Neural cell (in vitro differentiated cells): ENCODE measurements around the gene ARRB1. TPM values are rescaled to one million over a fixed set of nuclear protein-coding genes. Genes with fewer than 3 reads are reported as not detected.
A peak's percentile ranks its signal among the peaks of the same experiment; 100 is the strongest.

Source experiments
- H2AFZ ChIP-seq: fragments of 200-600, 300-800 bp; sonication (generic), shearing (Covaris generic); 2 replicates; pipeline ENCODE4 v1.6.0; 2014; ENCODE audit warnings: low read depth, mild to moderate bottlenecking, antibody characterized with exemption, low read length, moderate library complexity
- H3F3A ChIP-seq: fragments of 200-600 bp; shearing (Covaris generic); 2 replicates; pipeline ENCODE4 v1.6.1; 2016; ENCODE audit warnings: mild to moderate bottlenecking, moderate library complexity, mixed read lengths, antibody characterized with exemption, low read length; ENCODE audit not compliant: insufficient read depth, poor library complexity, severe bottlenecking
- H3K27ac ChIP-seq: fragments of 200-600, 300-800 bp; sonication (generic), shearing (Covaris generic); 2 replicates; pipeline ENCODE4 v1.5.1; 2014; ENCODE audit warnings: mild to moderate bottlenecking, low read length, moderate library complexity
- H3K27me3 ChIP-seq: fragments of 300-800, 200-600 bp; sonication (generic), shearing (Covaris generic); 2 replicates; pipeline ENCODE4 v1.6.0; 2014; ENCODE audit warnings: mild to moderate bottlenecking, low read depth, low read length, moderate library complexity; ENCODE audit not compliant: insufficient read depth
- H3K36me3 ChIP-seq: fragments of 300-800, 200-600 bp; sonication (generic), shearing (Covaris generic); 2 replicates; pipeline ENCODE4 v1.5.1; 2014; ENCODE audit warnings: mild to moderate bottlenecking, antibody characterized with exemption, low read length, moderate library complexity; ENCODE audit not compliant: insufficient read depth
- H3K4me2 ChIP-seq: fragments of 300-800, 200-600 bp; sonication (generic), shearing (Covaris generic); 2 replicates; pipeline ENCODE4 v1.6.0; 2014; ENCODE audit warnings: mild to moderate bottlenecking, low read length
- H3K4me3 ChIP-seq: fragments of 300-800, 200-600 bp; sonication (generic), shearing (Covaris generic); 2 replicates; pipeline ENCODE4 v1.5.1; 2014; ENCODE audit warnings: mild to moderate bottlenecking, low read length, moderate library complexity
- H3K79me2 ChIP-seq: fragments of 200-600 bp; shearing (Covaris generic); replicated peaks from 2 replicates; pipeline ENCODE4 v1.6.0; 2014; ENCODE audit warnings: mild to moderate bottlenecking, low read length, moderate library complexity; ENCODE audit not compliant: insufficient read depth
- H3K9ac ChIP-seq: fragments of 300-800, 200-600 bp; sonication (generic), shearing (Covaris generic); 2 replicates; pipeline ENCODE4 v1.6.1; 2016; ENCODE audit warnings: mild to moderate bottlenecking, low read length, mixed read lengths
- H3K9me2 ChIP-seq: fragments of 200-600 bp; shearing (Covaris generic); 2 replicates; pipeline ENCODE4 v1.6.1; 2016; ENCODE audit warnings: mild to moderate bottlenecking, low read length, mixed read lengths; ENCODE audit not compliant: insufficient read depth
- H3K9me3 ChIP-seq: fragments of 200-600, 300-800 bp; sonication (generic), shearing (Covaris generic); 2 replicates; pipeline ENCODE4 v1.6.1; 2016; ENCODE audit warnings: mild to moderate bottlenecking, mixed run types, low read length, moderate library complexity, mixed read lengths
- H4K20me1 ChIP-seq: fragments of 200-600 bp; shearing (Covaris generic); 2 replicates; pipeline ENCODE4 v1.6.1; 2016; ENCODE audit warnings: mild to moderate bottlenecking, mixed run types; ENCODE audit not compliant: insufficient read depth
- EP300 ChIP-seq: fragments of 450-650 bp; conservative IDR thresholded peaks from 2 replicates; pipeline ENCODE4 v1.6.1; 2014; ENCODE audit warnings: antibody characterized with exemption, mild to moderate bottlenecking, moderate library complexity; ENCODE audit not compliant: poor library complexity, severe bottlenecking
- EZH2 ChIP-seq: fragments of 200-600, 300-800 bp; shearing (Covaris generic), sonication (generic); IDR thresholded peaks from 2 replicates; pipeline ENCODE4 v1.6.1; 2014; ENCODE audit warnings: antibody characterized with exemption, low read length, borderline replicate concordance, mild to moderate bottlenecking; ENCODE audit not compliant: insufficient read depth, poor library complexity, severe bottlenecking
- MXI1 ChIP-seq: fragments of 450-650 bp; conservative IDR thresholded peaks from 2 replicates; pipeline ENCODE4 v1.6.1; 2014; ENCODE audit warnings: antibody characterized with exemption, mild to moderate bottlenecking; ENCODE audit not compliant: poor library complexity, severe bottlenecking
- POLR2AphosphoS5 ChIP-seq: IDR thresholded peaks from 2 replicates; pipeline ENCODE4 v1.6.1; 2012
- RAD21 ChIP-seq: fragments of 450-650 bp; conservative IDR thresholded peaks from 2 replicates; pipeline ENCODE4 v1.6.1; 2014; ENCODE audit warnings: antibody characterized with exemption, mild to moderate bottlenecking, moderate library complexity
- REST ChIP-seq: IDR thresholded peaks from 2 replicates; pipeline ENCODE4 v1.6.1; 2012; ENCODE audit warnings: borderline replicate concordance
- SMC3 ChIP-seq: fragments of 450-650 bp; conservative IDR thresholded peaks from 2 replicates; pipeline ENCODE4 v1.6.1; 2014; ENCODE audit warnings: antibody characterized with exemption, mild to moderate bottlenecking, moderate library complexity; ENCODE audit not compliant: poor library complexity
- TAF1 ChIP-seq: IDR thresholded peaks from 2 replicates; pipeline ENCODE4 v1.6.1; 2012; ENCODE audit warnings: low read depth
- polyA plus RNA-seq: library from polyadenylated mRNA; depleted of rRNA; stranded (reverse); fragments of >200 nt; gene quantifications from 2 replicates; pipeline ENCODE4 v1.2.3, GENCODE V29; 2014
- TF ChIP-seq, protein P1 (sequence below): fragments of 450-650 bp; IDR thresholded peaks from 2 replicates; pipeline ENCODE4 v1.5.1; 2014; ENCODE audit warnings: antibody characterized with exemption, mild to moderate bottlenecking, moderate library complexity; ENCODE audit not compliant: poor library complexity, severe bottlenecking

Gene ARRB1
- polyA plus RNA-seq, 1 donor from 2014 or later: 5.7 TPM

DNA sequence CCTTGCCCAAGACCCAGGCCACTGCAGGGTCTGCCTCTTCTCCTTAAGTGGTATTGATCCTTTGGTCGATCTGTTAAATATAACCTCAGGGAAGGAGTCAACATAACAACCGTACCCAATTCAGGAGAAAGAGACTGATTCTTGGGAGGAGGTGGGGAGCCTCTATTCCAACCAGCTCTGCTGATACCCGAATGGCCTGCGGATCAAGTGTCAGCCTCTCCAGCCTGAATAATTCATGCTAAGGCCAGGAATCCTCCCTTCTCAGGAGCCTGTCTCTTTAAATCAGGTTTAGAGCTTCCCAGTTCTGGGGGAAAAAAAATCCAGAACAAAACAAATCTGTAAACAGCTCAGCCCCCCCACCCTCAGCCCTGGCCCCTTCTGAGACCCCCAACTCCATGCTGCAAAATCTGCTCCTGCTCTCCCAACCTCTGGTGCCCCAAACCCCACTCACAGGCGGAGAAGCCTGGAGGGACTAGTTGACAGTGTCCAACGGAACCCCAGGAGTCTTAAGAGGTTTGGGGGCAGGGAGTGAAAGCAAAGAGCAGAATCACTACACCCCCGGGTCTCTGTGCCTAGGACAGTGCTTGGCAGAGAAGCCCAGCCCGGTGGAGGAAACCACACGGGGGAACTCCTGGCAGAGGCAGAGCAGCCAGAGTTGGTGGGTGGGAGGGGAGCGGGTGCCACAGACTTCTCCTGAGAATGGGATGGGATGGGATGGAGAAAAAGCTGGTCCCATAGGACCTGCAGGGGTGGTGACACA is 111.8 kb downstream of the ARRB1 start:
- no peak for TF ChIP-seq TAF1
- TF ChIP-seq EP300: no peak
- no peak for TF ChIP-seq REST
- H3K9ac ChIP-seq: no peak overlapping the region
- no peaks in the 10 kb centered on the region for H3K9me3 ChIP-seq
- no peak overlapping the region for H3K27ac ChIP-seq
- no peaks in the 10 kb centered on the region for H3K79me2 ChIP-seq
- no peaks in the 10 kb centered on the region for H3K9me2 ChIP-seq
- H3K36me3 ChIP-seq: no peaks in the 10 kb centered on the region
- no peak overlapping the region for H2AFZ ChIP-seq
- no peaks in the 10 kb centered on the region for H3F3A ChIP-seq
- no peaks in the 10 kb centered on the region for H4K20me1 ChIP-seq
- H3K4me3 ChIP-seq: peak overlapping the region; percentile 73
- H3K4me2 ChIP-seq: no peak overlapping the region
- H3K27me3 ChIP-seq: peaks cover 47% of the 10 kb centered on the region

DNA sequence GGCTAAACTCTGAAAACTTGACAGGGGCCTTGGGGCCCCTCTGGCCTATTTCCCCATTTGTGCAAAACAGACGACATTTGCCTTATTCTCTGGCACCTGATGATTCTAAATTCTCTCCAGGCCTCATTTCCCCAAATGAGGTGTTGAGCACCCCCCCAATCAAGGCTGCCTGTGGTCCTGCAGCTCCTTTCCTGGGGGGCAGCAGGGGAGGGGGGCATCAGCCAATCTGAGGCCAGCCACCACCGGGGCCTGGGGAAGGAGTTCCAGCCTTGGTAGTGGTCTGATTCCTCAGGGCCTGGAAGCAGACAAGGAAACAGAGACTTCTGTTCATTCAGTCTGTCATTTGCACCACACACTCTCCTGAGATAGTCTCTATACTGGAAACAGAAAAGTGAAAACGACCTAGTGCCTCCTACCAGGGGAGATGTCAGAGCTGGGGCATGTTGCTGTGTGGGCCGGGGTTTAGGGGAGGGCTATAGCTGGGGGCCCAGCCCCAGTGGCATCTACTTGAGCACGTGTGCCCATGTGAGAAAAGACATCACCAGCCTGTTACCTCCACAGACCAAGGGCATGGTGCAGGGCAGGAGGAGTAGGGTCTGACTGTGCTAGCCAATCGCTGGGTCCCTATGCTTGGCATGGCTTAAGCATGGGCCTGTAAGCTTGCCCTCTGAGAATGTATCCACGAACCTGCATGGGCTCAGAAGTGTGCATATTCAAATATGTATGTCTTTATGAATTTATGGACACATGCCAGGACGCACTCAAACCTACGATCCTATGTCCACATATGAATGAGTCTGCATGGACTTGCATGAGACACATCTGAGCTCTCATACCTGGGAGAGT is 112.6 kb downstream of the ARRB1 start:
- Histone ChIP-seq H3K4me2 (no peak overlapping the region), H3K9ac (no peak overlapping the region), H3K79me2 (no peaks in the 10 kb centered on the region), H4K20me1 (no peaks in the 10 kb centered on the region), H3K36me3 (no peaks in the 10 kb centered on the region), H3K4me3 (no peak overlapping the region), H3F3A (no peaks in the 10 kb centered on the region), H3K27ac (no peak overlapping the region), H3K9me3 (no peaks in the 10 kb centered on the region), H3K27me3 (peaks cover 41% of the 10 kb centered on the region), H3K9me2 (no peaks in the 10 kb centered on the region), H2AFZ (no peak overlapping the region)
- TF ChIP-seq, protein P1, sequence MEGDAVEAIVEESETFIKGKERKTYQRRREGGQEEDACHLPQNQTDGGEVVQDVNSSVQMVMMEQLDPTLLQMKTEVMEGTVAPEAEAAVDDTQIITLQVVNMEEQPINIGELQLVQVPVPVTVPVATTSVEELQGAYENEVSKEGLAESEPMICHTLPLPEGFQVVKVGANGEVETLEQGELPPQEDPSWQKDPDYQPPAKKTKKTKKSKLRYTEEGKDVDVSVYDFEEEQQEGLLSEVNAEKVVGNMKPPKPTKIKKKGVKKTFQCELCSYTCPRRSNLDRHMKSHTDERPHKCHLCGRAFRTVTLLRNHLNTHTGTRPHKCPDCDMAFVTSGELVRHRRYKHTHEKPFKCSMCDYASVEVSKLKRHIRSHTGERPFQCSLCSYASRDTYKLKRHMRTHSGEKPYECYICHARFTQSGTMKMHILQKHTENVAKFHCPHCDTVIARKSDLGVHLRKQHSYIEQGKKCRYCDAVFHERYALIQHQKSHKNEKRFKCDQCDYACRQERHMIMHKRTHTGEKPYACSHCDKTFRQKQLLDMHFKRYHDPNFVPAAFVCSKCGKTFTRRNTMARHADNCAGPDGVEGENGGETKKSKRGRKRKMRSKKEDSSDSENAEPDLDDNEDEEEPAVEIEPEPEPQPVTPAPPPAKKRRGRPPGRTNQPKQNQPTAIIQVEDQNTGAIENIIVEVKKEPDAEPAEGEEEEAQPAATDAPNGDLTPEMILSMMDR: no peak
- no peak for TF ChIP-seq EP300

DNA sequence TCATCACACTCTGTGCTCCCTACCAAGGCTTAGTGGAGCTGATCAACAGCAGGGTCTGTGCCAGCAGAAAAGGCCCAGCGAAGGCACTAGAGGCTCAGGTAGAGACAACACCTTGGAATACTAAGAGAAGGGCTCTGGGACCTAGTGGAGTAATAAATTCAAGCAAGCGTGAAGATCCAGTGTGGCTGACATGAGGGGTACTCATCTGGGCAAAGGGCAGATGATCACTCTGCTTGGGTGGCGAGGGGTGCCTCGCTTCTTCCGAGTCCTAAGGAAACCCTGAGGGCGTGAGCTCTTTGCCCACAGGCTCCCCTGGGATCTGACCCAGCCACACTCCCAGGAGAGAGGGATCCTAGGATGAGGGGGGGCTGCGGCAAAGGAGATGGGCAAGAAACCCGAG is 114.4 kb downstream of the ARRB1 start:
- no peaks in the 10 kb centered on the region for H3K36me3 ChIP-seq
- H3K79me2 ChIP-seq: no peaks in the 10 kb centered on the region
- H3K4me2 ChIP-seq: no peak overlapping the region
- H3K9ac ChIP-seq: no peak overlapping the region
- no peaks in the 10 kb centered on the region for H4K20me1 ChIP-seq
- no peaks in the 10 kb centered on the region for H3K9me3 ChIP-seq
- no peaks in the 10 kb centered on the region for H3K9me2 ChIP-seq
- peaks cover 24% of the 10 kb centered on the region for H3K27me3 ChIP-seq
- no peak overlapping the region for H2AFZ ChIP-seq
- H3K4me3 ChIP-seq: no peak overlapping the region
- H3F3A ChIP-seq: no peaks in the 10 kb centered on the region
- H3K27ac ChIP-seq: no peak overlapping the region
- TF ChIP-seq SMC3: no peak
- TF ChIP-seq MXI1: no peak
- no peak for TF ChIP-seq EZH2
- TF ChIP-seq RAD21: no peak
- TF ChIP-seq, protein P1: no peak
- TF ChIP-seq REST: no peak
- no peak for TF ChIP-seq POLR2AphosphoS5
